Body of pancreas (tissue), 4 donors: ENCODE data around the gene BIRC2.

Experiments used
- CTCF ChIP-seq, 7 experiments: fragments of 450-650 bp in 4 of 7; fragments of 200-600 bp in 3 of 7; sonication (generic) in 3 of 7; IDR thresholded peaks; one replicate each; pipeline ENCODE4 v1.5.1; 2016 to 2019; ENCODE audit warnings: antibody characterized with exemption in 7 of 7
- POLR2A ChIP-seq, 3 donors: fragments of 450-650 bp; IDR thresholded peaks; one replicate each; pipeline ENCODE4 v1.6.1; 2016; ENCODE audit warnings: antibody characterized with exemption in 3 of 3, mild to moderate bottlenecking in 2 of 3

GRCh38 chr11:102318469-102318868, 28.5 kb upstream of the BIRC2 start:
- TF ChIP-seq CTCF (IDR thresholded peaks at IDR 0.05) = no peak
- no peak for TF ChIP-seq POLR2A (IDR thresholded peaks at IDR 0.05)
